SKM-1 (cell line): ENCODE results near the gene LZTS2.

Experiments used
- DNase-seq: peaks from one replicate; lab custom pipeline; 2025; ENCODE audit not compliant: unreplicated experiment; lab: John Stamatoyannopoulos, UW

The LZTS2 gene

GRCh38 chr10:100978901-100979195 lies 20.8 kb upstream of the LZTS2 start:
- no peak for DNase-seq

GRCh38 chr10:100979791-100980272 lies 19.8 kb upstream of the LZTS2 start:
- no peak for DNase-seq

- no peak for DNase-seq
Observed at GRCh38 chr10:100980311-100980710, 19.3 kb upstream of the LZTS2 start.

GRCh38 chr10:100980711-100981110 lies 18.9 kb upstream of the LZTS2 start:
- DNase-seq: no peak

- no peak for DNase-seq
Observed at GRCh38 chr10:100981178-100981772, 18.3 kb upstream of the LZTS2 start.

- DNase-seq: no peak
Observed at GRCh38 chr10:100982916-100983830, 16.4 kb upstream of the LZTS2 start.

GRCh38 chr10:100983868-100984671 lies 15.5 kb upstream of the LZTS2 start:
- no peak for DNase-seq

GRCh38 chr10:100984672-100985177 lies 14.9 kb upstream of the LZTS2 start:
- DNase-seq: no peak

GRCh38 chr10:100985336-100985735 lies 14.3 kb upstream of the LZTS2 start:
- DNase-seq: no peak

GRCh38 chr10:100986623-100986951 lies 13.0 kb upstream of the LZTS2 start:
- no peak for DNase-seq

- DNase-seq: peak; percentile 72
Observed at GRCh38 chr10:100986952-100987684, 12.5 kb upstream of the LZTS2 start, which contains the start of the genes MRPL43 and TWNK. TSS of gene MRPL43 (minus strand) at chr10:100987497. CDS start at chr10:100987443, 54 bp downstream. TSS of gene TWNK (plus strand) at chr10:100987543. CDS start at chr10:100988211, 668 bp downstream.

GRCh38 chr10:100987685-100988049 lies 11.9 kb upstream of the LZTS2 start:
- DNase-seq: no peak

- DNase-seq: no peak
Observed at GRCh38 chr10:100988166-100988565, 11.4 kb upstream of the LZTS2 start.

- DNase-seq: no peak
Observed at GRCh38 chr10:100989088-100989487, 10.5 kb upstream of the LZTS2 start.

GRCh38 chr10:100993986-100994708 lies 5.5 kb upstream of the LZTS2 start:
- no peak for DNase-seq

- DNase-seq: no peak
Observed at GRCh38 chr10:100995181-100995580, 4.4 kb upstream of the LZTS2 start.

GRCh38 chr10:100996678-100997359 lies 2.8 kb upstream of the LZTS2 start:
- DNase-seq: no peak

GRCh38 chr10:100997360-100998182 lies 2.0 kb upstream of the LZTS2 start:
- peak; percentile 69 for DNase-seq
